Hematopoietic multipotent progenitor cell (in vitro differentiated cells): ENCODE results near the gene LTK. TPM values are rescaled to one million over a fixed set of nuclear protein-coding genes. Genes with fewer than 3 reads are reported as not detected.

Experiments
- DNase-seq, 3 donors: peaks; one replicate each; pipeline ENCODE4 v3.0.0-alpha.2; 2011 to 2015; ENCODE audit warnings: low read depth in 2 of 3, low spot score in 2 of 3
- total RNA-seq: library from RNA; depleted of rRNA; stranded (reverse); fragments of >200 nt; gene quantifications from one replicate; pipeline ENCODE4 v1.2.3, GENCODE V29; 2012

The LTK gene
- total RNA-seq, 1 donor, result 1.6 TPM

GRCh38 chr15:41499109-41499851 lies 14.3 kb downstream of the LTK start:
- DNase-seq, result no peak

GRCh38 chr15:41498657-41499056 lies 15.0 kb downstream of the LTK start:
- no peak for DNase-seq

- DNase-seq, result no peak
These were observed 17.7 kb downstream of the LTK start for GRCh38 chr15:41495736-41496599.

GRCh38 chr15:41494922-41495735 lies 18.5 kb downstream of the LTK start:
- DNase-seq, result peak in 1 of 3 donors; percentile 39

- no peak for DNase-seq
These were observed 19.3 kb downstream of the LTK start for GRCh38 chr15:41494190-41494921.

- no peak for DNase-seq
These were observed 19.8 kb downstream of the LTK start for GRCh38 chr15:41493902-41494189.

GRCh38 chr15:41493205-41493901 lies 20.3 kb downstream of the LTK start, which contains the start of gene ITPKA:
ITPKA (plus strand) TSS chr15:41493874; CDS start chr15:41493928, 54 bp downstream.
- peak in 2 of 3 donors; percentile 62 to 71 for DNase-seq

GRCh38 chr15:41492597-41493204 lies 20.9 kb downstream of the LTK start:
- no peak for DNase-seq

GRCh38 chr15:41491889-41492288 lies 21.7 kb downstream of the LTK start:
- no peak for DNase-seq

GRCh38 chr15:41490355-41490754 lies 23.3 kb downstream of the LTK start:
- no peak for DNase-seq

- no peak for DNase-seq
These were observed 24.0 kb downstream of the LTK start for GRCh38 chr15:41489641-41490040.

- DNase-seq, result no peak
These were observed 25.8 kb downstream of the LTK start for GRCh38 chr15:41487802-41488201.

GRCh38 chr15:41487381-41487780 lies 26.2 kb downstream of the LTK start:
- DNase-seq, result no peak

GRCh38 chr15:41486286-41486685 lies 27.3 kb downstream of the LTK start:
- no peak for DNase-seq

GRCh38 chr15:41484937-41485625 lies 28.5 kb downstream of the LTK start:
- no peak for DNase-seq

GRCh38 chr15:41483519-41483918 lies 30.1 kb downstream of the LTK start:
- no peak for DNase-seq

GRCh38 chr15:41483115-41483514 lies 30.5 kb downstream of the LTK start:
- no peak for DNase-seq

GRCh38 chr15:41482110-41482877 lies 31.3 kb downstream of the LTK start:
- no peak for DNase-seq
